Measurements from ENCODE around the gene POLR3GL.

POLR3GL gene

DNA sequence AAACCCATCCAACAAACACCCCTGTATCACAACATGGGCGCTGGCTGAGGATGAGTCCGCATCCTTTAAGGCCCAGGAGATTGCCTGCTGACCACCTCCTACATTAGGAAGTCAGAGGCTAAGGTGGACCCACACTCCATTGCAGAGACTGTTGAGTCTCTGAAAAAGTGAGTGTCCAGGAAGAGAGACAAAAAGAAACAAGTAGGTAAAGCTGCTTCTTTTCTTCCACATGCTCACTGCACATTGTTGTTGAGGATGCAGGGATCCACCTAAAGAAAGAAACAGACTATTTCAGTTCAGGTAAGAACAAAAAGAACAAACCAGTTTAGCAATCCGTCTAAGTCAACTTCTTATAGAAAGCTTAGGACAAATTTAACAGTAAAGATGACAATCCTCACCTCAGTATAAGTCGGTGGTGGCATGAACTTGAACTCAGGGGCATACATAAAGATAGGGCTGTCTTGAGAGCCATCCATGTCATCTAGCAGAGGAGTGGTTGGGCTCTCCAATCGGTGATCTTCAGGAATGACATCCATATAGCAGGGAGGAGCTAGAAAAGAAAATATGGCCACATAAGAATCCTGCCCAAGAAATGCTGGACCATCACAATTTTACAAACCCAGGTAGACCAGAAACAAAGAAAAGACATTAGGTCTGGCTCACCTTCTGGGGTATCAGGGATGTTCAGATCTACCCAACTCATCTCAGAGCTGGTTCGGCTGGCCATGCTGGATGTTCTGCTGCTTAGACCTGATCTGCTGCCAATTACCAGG is 29.3 kb downstream of the POLR3GL start:
- DNase-seq: no peak

DNA sequence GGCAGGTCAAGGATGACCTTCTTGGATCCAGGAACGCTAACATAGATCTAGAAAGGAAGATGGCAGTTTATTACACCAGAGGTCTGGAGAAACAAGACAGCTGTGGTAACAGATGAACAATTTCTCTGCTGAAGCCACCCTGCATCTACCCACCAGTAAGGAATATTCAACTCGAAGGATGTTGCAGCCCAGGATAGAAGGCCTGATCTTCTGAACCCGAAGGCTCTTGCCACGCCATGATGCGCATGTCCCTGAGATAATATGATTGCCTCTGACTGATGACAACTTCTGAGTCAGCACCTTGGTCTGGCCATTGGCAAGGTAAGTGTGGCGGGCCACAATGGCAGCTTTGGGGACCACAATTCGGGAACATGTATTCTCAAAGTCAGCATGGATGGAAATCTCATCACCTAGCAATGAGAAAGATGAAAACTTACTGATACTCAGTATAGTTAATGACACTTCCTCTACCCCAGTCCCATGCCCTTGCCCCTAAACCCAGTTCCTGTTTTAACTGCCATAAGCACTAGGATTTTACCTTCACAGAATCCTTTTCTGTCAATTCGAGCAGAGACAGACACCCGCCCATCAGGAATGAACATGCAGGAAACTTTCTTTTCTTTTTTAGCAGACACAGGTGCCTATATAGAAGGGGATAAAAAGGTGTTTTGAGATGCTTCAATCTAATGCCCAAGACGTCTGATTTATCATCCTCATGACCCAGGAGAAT is 30.1 kb downstream of the POLR3GL start:
- no peak for DNase-seq

- DNase-seq: no peak
These were observed 30.8 kb downstream of the POLR3GL start for GRCh38 chr1:145995148-145995881.

DNA sequence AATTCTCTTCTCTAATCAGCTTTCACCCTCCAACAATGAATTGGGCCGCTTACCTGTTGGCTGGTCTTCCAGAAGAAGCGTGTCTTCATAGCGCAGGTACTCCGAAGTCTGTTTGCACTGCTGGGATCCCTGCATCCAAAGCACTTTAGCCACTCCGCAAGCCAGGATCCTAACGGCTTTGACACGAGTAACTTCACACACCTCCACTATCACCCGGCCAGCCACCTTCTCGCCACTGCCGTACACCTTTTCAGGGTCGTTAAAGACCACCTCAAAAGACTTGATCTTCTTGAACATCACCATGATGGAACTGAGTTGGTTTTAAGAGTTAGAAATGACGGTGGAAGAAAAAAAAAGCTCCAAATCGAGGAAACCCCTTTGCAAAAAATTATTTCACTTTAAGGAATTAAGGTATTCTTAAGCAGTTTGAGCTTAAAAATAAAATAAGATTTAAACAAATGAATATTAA is 31.5 kb downstream of the POLR3GL start:
- no peak for DNase-seq

DNA sequence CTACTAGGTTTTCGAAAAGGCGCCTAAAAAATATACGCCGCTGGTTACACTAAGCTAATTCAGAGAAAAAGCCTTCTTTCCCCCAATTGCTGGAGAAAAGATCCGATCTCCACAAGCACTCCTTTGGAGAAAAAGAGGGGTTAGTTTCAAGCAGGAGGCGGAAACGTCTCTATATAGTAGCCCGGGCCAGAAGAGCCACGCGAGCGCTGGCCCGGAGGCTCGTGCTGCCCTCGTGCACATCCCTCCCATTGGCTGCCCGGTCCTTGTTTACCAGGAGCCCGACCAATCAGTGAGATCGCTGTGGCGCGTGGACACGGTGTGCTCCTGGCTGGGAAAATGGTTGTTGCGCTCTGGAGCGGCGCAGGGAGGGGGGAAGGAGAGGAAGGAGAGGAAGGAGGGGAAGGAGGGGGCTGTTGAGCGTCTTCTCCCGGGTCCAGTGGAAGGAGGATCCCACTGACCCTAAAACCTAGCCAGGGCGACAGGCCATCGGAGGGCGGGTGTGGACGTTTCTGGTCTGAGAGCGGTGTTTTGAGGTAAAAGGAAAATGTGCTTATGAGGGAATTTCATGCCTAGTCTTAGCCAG is 32.0 kb downstream of the POLR3GL start, which contains the start of gene TXNIP:
TSS of gene TXNIP (minus strand) at position 147 of the 583 bp plus-strand sequence. CDS start 313 bp downstream, outside the sequence.
- peak; percentile 96 to 98 for DNase-seq

- no peak for DNase-seq
These were observed 32.7 kb downstream of the POLR3GL start for GRCh38 chr1:145997016-145997717.

DNA sequence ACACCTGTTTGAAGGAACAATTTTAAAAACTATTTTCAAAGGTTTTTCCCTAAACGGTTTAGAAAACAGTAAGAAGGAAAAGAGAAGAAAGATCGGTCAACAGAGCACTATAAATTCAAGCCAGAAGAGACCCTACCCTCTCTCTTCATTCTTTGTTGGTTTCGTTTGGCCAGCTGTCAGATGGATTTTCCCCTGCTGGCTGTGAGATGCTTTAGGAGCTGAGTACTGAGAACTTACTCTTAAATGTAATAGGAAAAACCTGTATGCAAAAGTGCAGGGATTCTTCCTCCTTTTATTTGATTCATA is 33.2 kb downstream of the POLR3GL start:
- no peak for DNase-seq

DNA sequence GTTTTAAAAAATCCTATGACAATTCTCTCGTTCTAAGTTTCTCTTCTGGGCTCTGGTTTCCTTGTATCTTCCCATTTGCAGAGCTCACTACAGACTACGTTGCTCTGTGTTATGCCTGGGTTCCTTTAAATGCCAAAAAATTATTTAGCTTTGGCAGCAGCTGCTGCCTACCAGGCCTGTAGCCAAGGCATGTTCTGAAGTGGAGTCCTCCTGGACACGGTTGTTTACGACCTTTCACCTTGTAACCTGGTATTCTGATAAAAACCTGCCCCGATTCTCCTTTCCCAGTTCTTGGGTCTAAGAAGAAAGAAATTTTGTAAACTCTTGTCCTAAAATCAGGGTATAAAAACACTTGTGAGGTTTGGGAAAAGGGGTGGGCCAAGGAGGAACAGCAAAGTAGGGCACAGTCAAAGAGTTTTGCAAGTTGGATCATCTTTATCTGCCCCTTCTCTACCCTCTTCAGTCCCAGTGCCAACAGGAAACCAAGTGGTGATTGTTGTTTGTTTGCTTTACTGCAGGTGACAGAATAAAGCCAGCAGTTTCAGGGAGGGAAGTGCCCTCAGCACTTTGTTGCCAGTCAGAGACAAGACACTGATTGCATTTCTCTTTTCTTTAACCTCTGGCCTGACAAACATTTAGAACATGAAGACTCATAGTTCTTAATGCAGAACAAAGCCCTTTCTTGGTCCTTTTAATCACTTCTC is 35.0 kb downstream of the POLR3GL start:
- DNase-seq: no peak

DNA sequence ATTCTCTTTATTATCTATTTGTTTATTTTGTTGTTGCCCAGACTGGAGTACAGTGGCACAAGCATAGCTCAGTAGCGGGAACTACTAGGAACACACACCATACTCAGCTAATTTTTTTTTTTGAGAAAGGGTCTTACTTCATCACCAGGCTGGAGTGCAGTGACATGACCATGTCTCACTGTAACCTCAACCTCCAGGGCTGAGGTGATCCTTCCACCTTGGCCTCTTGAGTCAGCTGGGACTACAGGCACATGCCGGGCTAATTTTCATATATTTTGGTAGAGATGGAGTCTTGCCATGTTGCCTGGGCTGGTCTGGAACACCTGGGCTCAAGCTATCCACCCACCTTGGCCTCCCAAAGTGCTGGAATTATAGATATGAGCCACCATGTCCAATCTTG is 37.2 kb downstream of the POLR3GL start:
- no peak for DNase-seq

GRCh38 chr1:146007489-146008133 is 43.1 kb downstream of the POLR3GL start:
- DNase-seq: no peak

GRCh38 chr1:146010126-146010738 is 45.7 kb downstream of the POLR3GL start:
- DNase-seq: no peak

DNA sequence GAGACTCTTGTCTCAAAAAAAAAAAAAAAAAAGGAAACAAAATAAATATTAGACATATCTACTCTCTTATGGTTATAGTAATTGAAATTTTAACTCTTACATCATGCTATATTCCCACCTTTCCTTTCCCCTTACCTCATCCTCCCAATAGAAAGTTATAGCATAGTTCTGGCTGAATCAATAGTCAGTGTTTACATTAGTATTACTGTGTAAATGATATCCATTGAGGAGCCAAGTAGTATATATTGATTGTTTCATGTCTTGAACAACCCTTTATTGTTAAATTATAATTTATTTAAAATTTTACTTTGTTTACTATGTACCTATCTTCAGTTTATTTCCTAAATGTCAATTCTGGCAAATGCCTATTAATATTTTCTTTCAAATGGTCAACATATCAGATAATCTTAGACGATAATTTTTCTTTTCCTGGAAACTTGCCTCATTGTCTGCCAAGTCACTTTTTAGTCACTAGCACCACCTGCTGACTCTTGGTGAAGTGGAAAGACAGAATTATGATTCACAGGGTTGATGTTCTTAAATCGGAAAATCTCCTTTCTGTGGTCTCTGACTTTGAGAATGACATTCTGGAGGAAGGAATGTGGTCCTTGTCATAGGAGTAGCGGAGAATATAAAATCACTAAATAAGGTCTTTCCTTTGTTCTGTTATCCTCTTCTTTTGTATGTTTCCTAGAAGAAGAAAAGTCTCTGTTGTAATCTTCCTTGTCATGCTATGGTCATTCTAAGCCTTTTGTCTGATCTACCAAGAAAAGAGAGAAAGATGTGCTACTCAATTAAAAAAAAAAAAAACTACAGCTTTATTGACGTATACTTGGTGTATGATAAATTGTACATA is 48.4 kb downstream of the POLR3GL start:
- peak; percentile 6 to 56 for DNase-seq

- no peak for DNase-seq
These were observed 49.1 kb downstream of the POLR3GL start for GRCh38 chr1:146013559-146013922.

DNA sequence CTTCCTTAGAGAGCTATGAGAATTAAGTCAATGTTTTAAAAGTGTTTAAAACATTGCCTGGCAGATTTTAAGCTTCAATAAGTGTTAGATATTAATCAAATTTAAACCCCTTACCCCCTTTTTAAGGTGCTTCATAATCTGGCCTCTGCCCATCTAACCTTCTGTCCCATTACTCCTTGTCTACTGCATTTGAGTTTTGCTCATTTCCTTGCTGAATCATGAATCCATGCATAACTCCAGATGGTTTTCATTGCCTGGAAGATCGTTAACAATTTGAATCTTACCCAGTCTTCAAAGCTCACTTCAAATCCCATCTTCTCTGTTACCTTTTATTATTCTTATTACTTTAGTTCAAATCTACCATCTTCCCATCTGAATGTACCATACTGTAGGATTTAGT is 52.4 kb downstream of the POLR3GL start:
- DNase-seq: no peak

GRCh38 chr1:146019231-146020057 is 55.0 kb downstream of the POLR3GL start:
- no peak for DNase-seq

GRCh38 chr1:146020058-146021049 is 55.9 kb downstream of the POLR3GL start:
- DNase-seq: no peak

DNA sequence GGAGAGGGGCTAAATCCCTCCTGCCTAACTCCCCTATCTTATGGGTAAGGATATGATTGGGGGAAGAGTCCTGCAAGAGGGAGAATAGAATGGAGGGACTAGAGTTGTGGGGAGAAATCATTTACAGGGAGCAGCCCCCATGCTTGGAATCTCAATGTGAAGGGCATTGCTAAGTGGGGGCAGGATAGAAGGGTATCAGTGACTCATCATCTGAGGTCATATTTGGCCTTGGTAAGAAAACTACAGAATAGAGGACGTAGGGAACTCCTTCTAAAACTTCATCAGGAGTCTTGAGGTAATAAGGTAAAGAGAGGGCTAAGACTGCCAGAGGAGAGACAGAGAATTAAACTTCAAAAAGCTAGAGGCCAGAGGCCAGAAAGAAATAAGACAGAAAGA is 56.6 kb downstream of the POLR3GL start:
- DNase-seq: no peak
